Measurements from ENCODE around the gene RRAS2. TPM values are rescaled to one million over a fixed set of nuclear protein-coding genes. Genes with fewer than 3 reads are reported as not detected.

The RRAS2 gene
- total RNA-seq, 1 experiment from 2014 or later: 42.2 TPM

DNA sequence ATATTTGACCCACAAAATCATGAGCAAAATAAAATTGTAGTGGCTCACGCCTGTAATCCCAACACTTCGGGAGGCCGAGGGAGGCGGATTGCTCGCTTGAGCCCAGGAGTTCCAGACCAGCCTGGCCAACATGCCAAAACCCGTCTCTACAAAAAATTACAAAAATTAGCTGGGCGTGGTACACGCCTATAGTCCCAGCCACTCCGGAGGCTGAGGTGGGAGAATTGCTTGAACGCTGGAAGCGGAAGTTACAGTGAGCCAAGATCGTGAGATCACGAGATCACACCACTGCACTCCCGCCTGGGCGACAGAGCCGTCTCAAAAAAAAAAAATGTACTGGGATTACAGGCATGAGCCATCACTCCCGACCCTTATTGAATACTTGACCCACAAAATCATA lies 2.0 kb upstream of the RRAS2 start:
- ChIA-PET POLR2A (ENCODE audit: unreplicated experiment) (no interaction called here), CTCF (no interaction called here)
- Histone ChIP-seq H3K9me3 (ENCODE audit: insufficient read depth, low read depth) (no peaks in the 10 kb centered on the region), H3K4me1 (replicated peaks; ENCODE audit: insufficient read depth) (peaks cover 23% of the 10 kb centered on the region), H3K9me2 (ENCODE audit: insufficient read depth) (no peaks in the 10 kb centered on the region), H3K36me3 (ENCODE audit: low read depth) (no peaks in the 10 kb centered on the region), H3F3A (ENCODE audit: insufficient read depth, low read depth) (peaks cover 8% of the 10 kb centered on the region; the same call in 1 of the 2 replicates), H3K4me3 (no peak overlapping the region), H3K79me2 (ENCODE audit: low read depth) (peaks cover 24% of the 10 kb centered on the region), H3K27me3 (ENCODE audit: insufficient read depth, low read depth) (no peaks in the 10 kb centered on the region), H4K20me1 (ENCODE audit: insufficient read depth) (peaks cover 15% of the 10 kb centered on the region), H2AFZ (no peak overlapping the region), H3K4me2 (no peak overlapping the region), H3K27ac (no peak overlapping the region)
- BruUV-seq (replicated peaks): no TSS peak
- intact Hi-C loops (cut with micrococcal nuclease; ENCODE audit: unreplicated experiment): no loop called here
- TF ChIP-seq EZH2 (IDR thresholded peaks at IDR 0.05; ENCODE audit: low read depth): no peak
- TF ChIP-seq, protein P1, sequence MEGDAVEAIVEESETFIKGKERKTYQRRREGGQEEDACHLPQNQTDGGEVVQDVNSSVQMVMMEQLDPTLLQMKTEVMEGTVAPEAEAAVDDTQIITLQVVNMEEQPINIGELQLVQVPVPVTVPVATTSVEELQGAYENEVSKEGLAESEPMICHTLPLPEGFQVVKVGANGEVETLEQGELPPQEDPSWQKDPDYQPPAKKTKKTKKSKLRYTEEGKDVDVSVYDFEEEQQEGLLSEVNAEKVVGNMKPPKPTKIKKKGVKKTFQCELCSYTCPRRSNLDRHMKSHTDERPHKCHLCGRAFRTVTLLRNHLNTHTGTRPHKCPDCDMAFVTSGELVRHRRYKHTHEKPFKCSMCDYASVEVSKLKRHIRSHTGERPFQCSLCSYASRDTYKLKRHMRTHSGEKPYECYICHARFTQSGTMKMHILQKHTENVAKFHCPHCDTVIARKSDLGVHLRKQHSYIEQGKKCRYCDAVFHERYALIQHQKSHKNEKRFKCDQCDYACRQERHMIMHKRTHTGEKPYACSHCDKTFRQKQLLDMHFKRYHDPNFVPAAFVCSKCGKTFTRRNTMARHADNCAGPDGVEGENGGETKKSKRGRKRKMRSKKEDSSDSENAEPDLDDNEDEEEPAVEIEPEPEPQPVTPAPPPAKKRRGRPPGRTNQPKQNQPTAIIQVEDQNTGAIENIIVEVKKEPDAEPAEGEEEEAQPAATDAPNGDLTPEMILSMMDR (conservative IDR thresholded peaks at IDR 0.05): no peak
- no peak for DNase-seq

DNA sequence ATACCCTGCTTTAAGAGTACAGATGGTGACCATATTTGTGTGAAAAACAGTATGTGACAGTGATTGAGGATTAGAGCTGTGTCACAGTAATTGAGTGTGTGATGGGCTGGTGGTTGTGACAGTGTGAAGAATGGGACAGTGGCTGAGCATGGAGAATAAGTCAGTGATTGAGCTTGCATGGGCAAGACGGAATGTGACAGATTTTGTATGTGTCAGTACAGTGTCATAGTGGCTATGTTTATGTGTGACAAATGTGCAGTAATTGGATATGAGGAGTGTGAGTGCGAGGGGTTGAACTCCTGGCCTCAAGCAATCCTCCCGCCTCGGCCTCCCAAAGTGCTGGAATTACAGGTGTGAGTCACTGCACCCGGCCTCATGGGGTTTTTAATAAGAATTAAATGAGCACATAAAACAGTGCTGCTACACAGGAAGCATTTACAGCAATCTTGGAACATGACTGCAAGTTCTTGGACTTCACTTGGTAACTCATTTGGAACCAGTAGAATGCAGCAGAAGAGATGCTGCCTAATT lies 583 bp upstream of the RRAS2 start:
- Histone ChIP-seq H3F3A (ENCODE audit: insufficient read depth, low read depth) (peaks cover 8% of the 10 kb centered on the region; the same call in 1 of the 2 replicates), H2AFZ (no peak overlapping the region), H4K20me1 (ENCODE audit: insufficient read depth) (peaks cover 19% of the 10 kb centered on the region), H3K9me3 (ENCODE audit: insufficient read depth, low read depth) (no peaks in the 10 kb centered on the region), H3K79me2 (ENCODE audit: low read depth) (peaks cover 38% of the 10 kb centered on the region), H3K27me3 (ENCODE audit: insufficient read depth, low read depth) (no peaks in the 10 kb centered on the region), H3K4me3 (peak overlapping the region; percentile 67), H3K36me3 (ENCODE audit: low read depth) (no peaks in the 10 kb centered on the region), H3K4me1 (replicated peaks; ENCODE audit: insufficient read depth) (peaks cover 23% of the 10 kb centered on the region), H3K4me2 (peak overlapping the region; percentile 78), H3K9me2 (ENCODE audit: insufficient read depth) (no peaks in the 10 kb centered on the region), H3K27ac (no peak overlapping the region)
- POLR2A ChIA-PET (ENCODE audit: unreplicated experiment): interaction anchor here (0.6 kb wide), 1 partner anchor 182 kb away, joined by 4 read pairs; no protein-coding TSS in a partner anchor
- intact Hi-C loops (cut with micrococcal nuclease; ENCODE audit: unreplicated experiment): loop anchor here (5.0 kb wide), 2 partner anchors 57 to 98 kb away; no protein-coding TSS in a partner anchor
- TSS peak; percentile 73 for BruUV-seq (replicated peaks)
- TF ChIP-seq, protein P1 (conservative IDR thresholded peaks at IDR 0.05): no peak
- no peak for TF ChIP-seq EZH2 (IDR thresholded peaks at IDR 0.05; ENCODE audit: low read depth)
- no peak for DNase-seq
- CTCF ChIA-PET: no interaction called here

DNA sequence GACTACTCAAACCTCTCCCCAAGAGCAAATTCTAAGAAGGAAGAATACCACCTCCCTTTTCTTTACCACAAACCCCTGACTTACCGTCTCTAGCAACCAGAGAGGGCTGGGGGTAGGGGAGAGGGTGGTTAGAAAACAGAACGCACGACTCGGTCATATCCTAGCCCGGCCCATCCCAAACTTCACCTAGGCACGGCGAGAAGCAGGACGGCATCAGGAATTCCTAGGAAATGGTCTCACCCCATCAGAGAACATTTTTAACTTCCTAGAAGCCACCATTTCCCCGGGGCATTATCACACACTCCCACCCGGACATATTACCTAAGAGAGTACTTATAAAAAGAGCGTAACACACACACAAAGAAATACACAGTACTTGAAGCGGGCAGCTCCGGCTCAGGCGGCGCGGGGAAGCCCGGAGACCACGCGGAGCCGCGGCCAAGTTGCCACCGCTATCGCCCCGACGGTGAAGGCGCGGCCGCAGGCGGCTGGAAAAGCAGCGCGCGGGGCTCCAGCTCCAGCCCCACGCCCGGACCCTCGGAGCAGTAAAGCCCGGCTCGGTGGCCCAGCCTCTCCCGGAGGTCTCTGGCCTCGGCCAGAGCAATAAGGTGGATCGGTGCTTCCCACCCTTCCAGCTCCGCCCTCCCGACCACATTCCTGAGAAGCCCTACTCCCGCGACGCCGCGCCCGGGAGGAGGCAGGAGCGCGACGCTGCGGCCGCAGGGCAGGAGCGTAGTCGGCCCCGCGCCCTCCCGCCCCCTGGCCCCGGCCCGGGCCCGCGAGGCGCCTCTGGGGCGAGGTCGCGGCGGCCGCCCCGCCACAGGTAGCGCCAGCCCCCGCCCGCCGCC lies 878 bp downstream of the RRAS2 start:
- Histone ChIP-seq H3K4me2 (peak overlapping the region; percentile 97), H2AFZ (peak overlapping the region; percentile 84), H3K4me3 (peak overlapping the region; percentile 67), H3K79me2 (ENCODE audit: low read depth) (peaks cover 52% of the 10 kb centered on the region), H3K4me1 (replicated peaks; ENCODE audit: insufficient read depth) (peaks cover 23% of the 10 kb centered on the region), H3K27me3 (ENCODE audit: insufficient read depth, low read depth) (no peaks in the 10 kb centered on the region), H3F3A (ENCODE audit: insufficient read depth, low read depth) (peaks cover 8% of the 10 kb centered on the region; the same call in 1 of the 2 replicates), H4K20me1 (ENCODE audit: insufficient read depth) (peaks cover 19% of the 10 kb centered on the region), H3K36me3 (ENCODE audit: low read depth) (no peaks in the 10 kb centered on the region), H3K9me2 (ENCODE audit: insufficient read depth) (no peaks in the 10 kb centered on the region), H3K27ac (peak overlapping the region; percentile 58), H3K9me3 (ENCODE audit: insufficient read depth, low read depth) (no peaks in the 10 kb centered on the region)
- CTCF ChIA-PET: interaction anchor here (0.6 to 0.8 kb wide), 2 partner anchors 15 to 97 kb away, joined by 3 to 11 read pairs; no protein-coding TSS in a partner anchor
- no TSS peak for BruUV-seq (replicated peaks)
- TF ChIP-seq EZH2 (IDR thresholded peaks at IDR 0.05; ENCODE audit: low read depth): no peak
- TF ChIP-seq, protein P1 (conservative IDR thresholded peaks at IDR 0.05): no peak
- intact Hi-C loops (cut with micrococcal nuclease; ENCODE audit: unreplicated experiment): loop anchor here (5.0 kb wide), 2 partner anchors 56 to 99 kb away; no protein-coding TSS in a partner anchor
- POLR2A ChIA-PET (ENCODE audit: unreplicated experiment): interaction anchor here (0.5 to 0.7 kb wide), 5 partner anchors 13 to 97 kb away, joined by 3 to 11 read pairs (median 4); no protein-coding TSS in a partner anchor
- DNase-seq: peak; percentile 58 to 63
